UCSD-AML1 (cell line): ENCODE measurements around the gene GPX2.
A peak's percentile ranks its signal among the peaks of the same experiment; 100 is the strongest.
"Not testable (repeated sequence)": the region's sequence is repeated elsewhere in the genome, so short reads cannot be mapped to it uniquely, and the experiment has no call there.

ENCODE experiments used
- DNase-seq: peaks from one replicate; lab custom pipeline; 2025; ENCODE audit not compliant: unreplicated experiment; lab: John Stamatoyannopoulos, UW

GPX2 gene

GRCh38 chr14:64915029-64915424, 27.5 kb downstream of the GPX2 start:
- DNase-seq = no peak

GRCh38 chr14:64914237-64915028, 28.1 kb downstream of the GPX2 start, which contains the start of gene CHURC1:
TSS of gene CHURC1 (plus strand) at chr14:64914455. CDS start at chr14:64914496, 41 bp downstream.
- peak; percentile 96 for DNase-seq

DNA sequence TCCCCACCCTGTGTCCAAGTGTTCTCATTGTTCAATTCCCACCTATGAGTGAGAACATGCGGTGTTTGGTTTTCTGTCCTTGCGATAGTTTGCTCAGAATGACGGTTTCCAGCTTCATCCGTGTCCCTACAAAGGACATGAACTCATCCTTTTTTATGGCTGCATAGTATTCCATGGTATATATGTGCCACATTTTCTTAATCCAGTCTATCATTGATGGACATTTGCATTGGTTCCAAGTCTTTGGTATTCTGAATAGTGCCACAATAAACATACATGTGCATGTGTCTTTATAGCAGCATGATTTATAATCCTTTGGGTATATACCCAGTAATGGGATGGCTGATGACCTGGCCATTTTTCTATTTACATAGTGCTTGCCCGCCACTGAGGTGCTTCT, 29.1 kb downstream of the GPX2 start:
- not testable (repeated sequence) for DNase-seq

- no peak for DNase-seq
Measured at GRCh38 chr14:64912261-64912660, 30.3 kb downstream of the GPX2 start.

- DNase-seq = no peak
Measured at GRCh38 chr14:64910847-64911495, 31.6 kb downstream of the GPX2 start.

GRCh38 chr14:64906022-64906421, 36.5 kb downstream of the GPX2 start:
- DNase-seq = no peak

- no peak for DNase-seq
Measured at GRCh38 chr14:64899958-64900357, 42.6 kb downstream of the GPX2 start.

GRCh38 chr14:64891839-64892375, 50.6 kb downstream of the GPX2 start:
- no peak for DNase-seq

GRCh38 chr14:64891173-64891838, 51.2 kb downstream of the GPX2 start:
- DNase-seq = no peak

DNA sequence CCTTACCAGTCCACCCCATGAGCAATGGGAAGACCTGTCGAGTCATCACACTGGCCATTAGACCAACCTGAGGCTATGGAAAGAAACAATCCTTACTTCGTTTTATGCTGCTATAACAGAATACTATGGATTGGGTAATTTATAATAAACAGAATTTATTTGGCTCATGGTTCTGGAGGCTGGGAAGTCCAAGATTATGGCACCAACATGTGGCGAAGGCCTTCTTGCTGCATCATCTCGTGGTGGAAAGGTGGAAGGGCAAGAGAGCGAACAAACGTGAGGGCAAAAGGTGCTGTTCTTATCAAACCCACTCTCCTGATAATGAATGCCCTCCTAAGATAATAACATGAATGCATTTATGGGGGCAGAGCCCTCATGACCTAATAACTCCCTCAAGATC, 53.2 kb downstream of the GPX2 start:
- no peak for DNase-seq
